Right atrium auricular region (tissue), 2 donors: ENCODE results near the gene SYCP2L. TPM values are rescaled to one million over a fixed set of nuclear protein-coding genes. Genes with fewer than 3 reads are reported as not detected.

Source experiments
- DNase-seq: peaks from one replicate; pipeline ENCODE4 v3.0.0-alpha.2; 2019; ENCODE audit warnings: low spot score
- H3K27ac ChIP-seq, 2 donors: fragments of 200-600 bp; sonication (generic); 1 replicate in 1 of 2; 2 replicates in 1 of 2; pipeline ENCODE4 v1.5.1; 2016 to 2019
- H3K27me3 ChIP-seq, 2 donors: fragments of 200-600 bp; sonication (generic); one replicate each; pipeline versions ENCODE4 v1.5.1 to v1.6.0; 2017 to 2019
- H3K36me3 ChIP-seq: fragments of 200-600 bp; sonication (generic); one replicate; pipeline ENCODE4 v1.5.1; 2016
- H3K4me1 ChIP-seq, 2 donors: fragments of 200-600 bp; sonication (generic); one replicate each; pipeline versions ENCODE4 v1.5.1 to v1.6.0; 2017 to 2019
- H3K4me3 ChIP-seq, 2 donors: fragments of 200-600 bp; sonication (generic); 1 replicate in 1 of 2; 2 replicates in 1 of 2; pipeline ENCODE4 v1.5.1; 2017 to 2019; ENCODE audit warnings: mild to moderate bottlenecking in 1 of 2, moderate library complexity in 1 of 2
- H3K9me3 ChIP-seq, 2 donors: fragments of 200-600 bp; sonication (generic); one replicate each; pipeline ENCODE4 v1.5.1; 2019
- total RNA-seq, 2 donors: library from RNA; depleted of rRNA; stranded (reverse); fragments of >200 nt; gene quantifications; one replicate each; pipeline ENCODE4 v1.1.0, GENCODE V29; 2016
- TF ChIP-seq, protein P1 (sequence below), 2 donors: fragments of 200-600 bp; sonication (generic); IDR thresholded peaks; one replicate each; pipeline ENCODE4 v1.5.1; 2019; ENCODE audit warnings: antibody characterized with exemption in 2 of 2

The SYCP2L gene
- total RNA-seq, 2 donors from 2014 or later: 0.20 to 1.1 TPM

- no peak overlapping the region for H3K27ac ChIP-seq
- DNase-seq: no peak
- TF ChIP-seq, protein P1, sequence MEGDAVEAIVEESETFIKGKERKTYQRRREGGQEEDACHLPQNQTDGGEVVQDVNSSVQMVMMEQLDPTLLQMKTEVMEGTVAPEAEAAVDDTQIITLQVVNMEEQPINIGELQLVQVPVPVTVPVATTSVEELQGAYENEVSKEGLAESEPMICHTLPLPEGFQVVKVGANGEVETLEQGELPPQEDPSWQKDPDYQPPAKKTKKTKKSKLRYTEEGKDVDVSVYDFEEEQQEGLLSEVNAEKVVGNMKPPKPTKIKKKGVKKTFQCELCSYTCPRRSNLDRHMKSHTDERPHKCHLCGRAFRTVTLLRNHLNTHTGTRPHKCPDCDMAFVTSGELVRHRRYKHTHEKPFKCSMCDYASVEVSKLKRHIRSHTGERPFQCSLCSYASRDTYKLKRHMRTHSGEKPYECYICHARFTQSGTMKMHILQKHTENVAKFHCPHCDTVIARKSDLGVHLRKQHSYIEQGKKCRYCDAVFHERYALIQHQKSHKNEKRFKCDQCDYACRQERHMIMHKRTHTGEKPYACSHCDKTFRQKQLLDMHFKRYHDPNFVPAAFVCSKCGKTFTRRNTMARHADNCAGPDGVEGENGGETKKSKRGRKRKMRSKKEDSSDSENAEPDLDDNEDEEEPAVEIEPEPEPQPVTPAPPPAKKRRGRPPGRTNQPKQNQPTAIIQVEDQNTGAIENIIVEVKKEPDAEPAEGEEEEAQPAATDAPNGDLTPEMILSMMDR (IDR thresholded peaks at IDR 0.05): no peak
- H3K36me3 ChIP-seq: no peaks in the 10 kb centered on the region
- H3K27me3 ChIP-seq: no peaks in the 10 kb centered on the region
- H3K4me1 ChIP-seq: no peaks in the 10 kb centered on the region
- H3K9me3 ChIP-seq: peaks cover 0 to 11% of the 10 kb centered on the region in 2 donors
- no peak overlapping the region for H3K4me3 ChIP-seq
These were observed 75.8 kb downstream of the SYCP2L start for GRCh38 chr6:10962673-10963072.

DNA sequence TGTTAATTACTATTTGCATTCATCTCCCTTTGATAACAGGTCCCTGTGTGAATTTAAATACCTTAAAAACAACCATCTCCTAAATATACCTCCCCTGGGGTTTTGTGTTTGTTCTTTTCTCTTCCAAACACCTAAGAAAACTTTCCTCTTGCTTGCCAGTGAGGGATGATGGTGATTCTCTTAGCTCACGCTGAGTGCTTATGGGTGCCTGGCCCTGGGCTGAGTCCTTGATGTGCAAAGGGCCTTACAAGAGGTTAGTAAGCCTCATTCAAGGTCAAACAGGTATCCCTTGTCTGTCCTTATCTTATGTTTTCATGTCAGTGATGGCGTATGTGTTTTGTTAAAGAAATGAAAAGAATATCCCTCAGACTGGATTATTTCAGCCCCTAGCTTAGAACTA is 76.3 kb downstream of the SYCP2L start:
- TF ChIP-seq, protein P1 (IDR thresholded peaks at IDR 0.05): no peak
- Histone ChIP-seq H3K9me3 (peaks cover 0 to 11% of the 10 kb centered on the region in 2 donors), H3K27me3 (no peaks in the 10 kb centered on the region), H3K4me1 (no peaks in the 10 kb centered on the region), H3K27ac (no peak overlapping the region), H3K4me3 (no peak overlapping the region), H3K36me3 (no peaks in the 10 kb centered on the region)
- DNase-seq: no peak

GRCh38 chr6:10964684-10965083 is 77.8 kb downstream of the SYCP2L start:
- Histone ChIP-seq H3K4me1 (no peaks in the 10 kb centered on the region), H3K4me3 (no peak overlapping the region), H3K36me3 (no peaks in the 10 kb centered on the region), H3K27me3 (no peaks in the 10 kb centered on the region), H3K9me3 (peaks cover 0 to 11% of the 10 kb centered on the region in 2 donors), H3K27ac (no peak overlapping the region)
- TF ChIP-seq, protein P1 (IDR thresholded peaks at IDR 0.05): no peak
- no peak for DNase-seq

- H3K27ac ChIP-seq: no peak overlapping the region
- H3K4me3 ChIP-seq: no peak overlapping the region
- peaks cover 0 to 11% of the 10 kb centered on the region in 2 donors for H3K9me3 ChIP-seq
- no peaks in the 10 kb centered on the region for H3K36me3 ChIP-seq
- H3K4me1 ChIP-seq: no peaks in the 10 kb centered on the region
- H3K27me3 ChIP-seq: no peaks in the 10 kb centered on the region
- TF ChIP-seq, protein P1 (IDR thresholded peaks at IDR 0.05): no peak
- DNase-seq: no peak
These were observed 81.9 kb downstream of the SYCP2L start for GRCh38 chr6:10968776-10969175.

- no peak overlapping the region for H3K27ac ChIP-seq
- TF ChIP-seq, protein P1 (IDR thresholded peaks at IDR 0.05): no peak
- H3K36me3 ChIP-seq: no peaks in the 10 kb centered on the region
- H3K9me3 ChIP-seq: peaks cover 0 to 9% of the 10 kb centered on the region in 2 donors
- no peak for DNase-seq
- no peaks in the 10 kb centered on the region for H3K27me3 ChIP-seq
- H3K4me1 ChIP-seq: no peaks in the 10 kb centered on the region
- no peak overlapping the region for H3K4me3 ChIP-seq
These were observed 83.9 kb downstream of the SYCP2L start for GRCh38 chr6:10970731-10971130.

- no peak overlapping the region for H3K4me3 ChIP-seq
- H3K27ac ChIP-seq: no peak overlapping the region
- no peaks in the 10 kb centered on the region for H3K27me3 ChIP-seq
- H3K4me1 ChIP-seq: no peaks in the 10 kb centered on the region
- no peaks in the 10 kb centered on the region for H3K36me3 ChIP-seq
- TF ChIP-seq, protein P1 (IDR thresholded peaks at IDR 0.05): no peak
- no peaks in the 10 kb centered on the region for H3K9me3 ChIP-seq
- DNase-seq: no peak
These were observed 85.3 kb downstream of the SYCP2L start for GRCh38 chr6:10972196-10972595.
